Gastrocnemius medialis (tissue), 4 donors: Measurements from ENCODE around the gene CDH4.

Experiments used
- CTCF ChIP-seq, 5 experiments: fragments of 450-650 bp in 3 of 5; fragments of 200-600 bp in 2 of 5; sonication (generic) in 2 of 5; IDR thresholded peaks in 4 of 5; conservative IDR thresholded peaks in 1 of 5; 1 replicate in 4 of 5; 2 replicates in 1 of 5; pipeline ENCODE4 v1.5.1; 2016 to 2019; ENCODE audit warnings: antibody characterized with exemption in 5 of 5, mild to moderate bottlenecking in 3 of 5, moderate library complexity in 3 of 5
- POLR2A ChIP-seq, 2 donors: fragments of 450-650 bp; IDR thresholded peaks; one replicate each; pipeline ENCODE4 v1.6.1; 2017; ENCODE audit warnings: antibody characterized with exemption in 2 of 2, mild to moderate bottlenecking in 2 of 2, moderate library complexity in 2 of 2

GRCh38 chr20:61576372-61576771 lies 324.3 kb downstream of the CDH4 start:
- no peak for TF ChIP-seq CTCF (IDR thresholded peaks at IDR 0.05 in 4 of 5, conservative IDR thresholded peaks at IDR 0.05 in 1 of 5)
- TF ChIP-seq POLR2A (IDR thresholded peaks at IDR 0.05): no peak
